BLaER1 (cell line): ENCODE data around the gene CPTP.

Source experiments
- H3K27ac ChIP-seq: shearing (Covaris generic); formaldehyde crosslinking; 2 replicates; pipeline ENCODE4 v1.8.1; 2022
- H3K27me3 ChIP-seq: shearing (Covaris generic); formaldehyde crosslinking; 2 replicates; pipeline ENCODE4 v1.8.1; 2022
- H3K36me3 ChIP-seq: shearing (Covaris generic); formaldehyde crosslinking; 2 replicates; pipeline ENCODE4 v1.8.1; 2022
- H3K4me1 ChIP-seq: shearing (Covaris generic); formaldehyde crosslinking; 2 replicates; pipeline ENCODE4 v1.8.1; 2022
- H3K4me2 ChIP-seq: shearing (Covaris generic); formaldehyde crosslinking; 2 replicates; pipeline ENCODE4 v1.8.1; 2022
- H3K4me3 ChIP-seq: shearing (Covaris generic); formaldehyde crosslinking; 2 replicates; pipeline ENCODE4 v1.8.1; 2022
- H3K9ac ChIP-seq: shearing (Covaris generic); formaldehyde crosslinking; 2 replicates; pipeline ENCODE4 v1.8.1; 2022
- H3K9me3 ChIP-seq: shearing (Covaris generic); formaldehyde crosslinking; 2 replicates; pipeline ENCODE4 v1.8.1; 2022
- H4K20me1 ChIP-seq: shearing (Covaris generic); formaldehyde crosslinking; 2 replicates; pipeline ENCODE4 v1.8.1; 2022
- Cebpa-rat ChIP-seq: shearing (Covaris generic); IDR thresholded peaks from 2 replicates; pipeline ENCODE4 v1.8.1; 2022

Gene CPTP

DNA sequence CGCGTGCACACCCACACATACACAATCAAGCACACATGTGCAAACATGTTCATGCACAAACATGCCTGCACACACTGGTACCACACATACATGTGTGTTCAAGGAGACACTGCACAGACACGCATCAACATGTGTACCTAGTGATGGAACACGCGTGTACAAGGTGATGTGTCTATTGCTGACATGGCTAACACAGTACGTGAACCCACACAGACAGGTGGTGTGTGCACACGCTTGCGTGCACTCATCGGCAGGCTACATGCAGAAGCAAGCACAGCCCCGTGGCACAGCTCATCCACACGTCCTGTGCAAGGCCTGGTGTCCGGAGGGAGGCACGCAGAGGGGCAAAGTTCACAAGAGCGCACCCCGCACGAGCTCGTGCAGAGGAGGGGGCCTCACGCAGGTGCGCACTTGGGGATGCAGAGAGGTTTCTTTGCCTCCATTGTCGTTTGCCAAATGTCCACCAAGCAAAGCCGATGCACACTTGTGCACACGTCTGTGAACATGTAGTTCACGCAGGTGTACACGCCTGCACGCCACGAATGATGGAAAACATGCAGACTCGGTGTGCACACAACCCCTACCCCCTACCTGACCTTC is 17.8 kb upstream of the CPTP start:
- H3K9ac ChIP-seq, result peak overlapping the region; percentile 93
- peak overlapping the region; percentile 97 for H3K4me3 ChIP-seq
- H3K9me3 ChIP-seq, result no peaks in the 10 kb centered on the region
- peak overlapping the region; percentile 99 for H3K4me2 ChIP-seq
- H3K36me3 ChIP-seq, result peaks cover 24% of the 10 kb centered on the region
- no peak overlapping the region for H3K27ac ChIP-seq
- H3K27me3 ChIP-seq, result no peaks in the 10 kb centered on the region
- peaks cover 87% of the 10 kb centered on the region for H4K20me1 ChIP-seq
- peaks cover 58% of the 10 kb centered on the region for H3K4me1 ChIP-seq
- TF ChIP-seq Cebpa-rat, result no peak

DNA sequence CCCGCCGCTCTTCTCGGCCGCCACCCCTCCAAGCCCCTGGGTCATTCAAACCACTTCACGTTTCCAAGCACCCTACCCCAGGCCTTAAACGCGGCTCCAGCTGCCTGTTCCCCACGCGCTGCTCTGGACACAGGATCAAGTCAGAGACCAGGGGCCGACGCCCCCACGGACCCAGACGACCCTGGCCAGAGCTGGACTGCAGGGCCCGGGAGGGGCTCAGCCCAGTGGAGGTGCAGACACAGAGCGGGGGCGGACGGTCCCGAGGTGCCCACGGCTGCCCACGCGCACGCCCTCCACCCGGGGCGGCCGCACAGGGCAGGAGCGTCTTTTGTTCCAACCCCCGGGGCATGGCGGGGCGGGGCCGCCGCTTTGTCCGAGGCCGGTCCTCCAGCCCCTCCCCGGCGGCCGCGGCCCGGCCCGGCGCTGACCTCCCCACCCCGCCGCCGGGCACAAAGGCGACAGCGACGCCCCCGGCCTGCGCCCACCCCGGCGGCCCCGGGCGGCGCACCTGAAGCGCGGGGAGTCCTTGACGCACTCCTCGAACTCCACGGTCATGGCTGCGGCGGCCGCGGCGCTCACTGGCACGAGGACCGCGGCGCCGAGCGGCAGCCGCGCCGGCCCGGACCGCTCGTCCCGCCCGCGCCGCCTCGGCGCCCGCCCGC is 17.2 kb upstream of the CPTP start:
- H3K36me3 ChIP-seq, result peaks cover 30% of the 10 kb centered on the region
- no peaks in the 10 kb centered on the region for H3K9me3 ChIP-seq
- H3K27me3 ChIP-seq, result no peaks in the 10 kb centered on the region
- H3K27ac ChIP-seq, result peak overlapping the region; percentile 94
- peak overlapping the region; percentile 99 for H3K4me2 ChIP-seq
- H3K4me1 ChIP-seq, result peaks cover 58% of the 10 kb centered on the region
- peak overlapping the region; percentile 97 for H3K4me3 ChIP-seq
- TF ChIP-seq Cebpa-rat, result no peak
- peaks cover 84% of the 10 kb centered on the region for H4K20me1 ChIP-seq
- H3K9ac ChIP-seq, result peak overlapping the region; percentile 93

DNA sequence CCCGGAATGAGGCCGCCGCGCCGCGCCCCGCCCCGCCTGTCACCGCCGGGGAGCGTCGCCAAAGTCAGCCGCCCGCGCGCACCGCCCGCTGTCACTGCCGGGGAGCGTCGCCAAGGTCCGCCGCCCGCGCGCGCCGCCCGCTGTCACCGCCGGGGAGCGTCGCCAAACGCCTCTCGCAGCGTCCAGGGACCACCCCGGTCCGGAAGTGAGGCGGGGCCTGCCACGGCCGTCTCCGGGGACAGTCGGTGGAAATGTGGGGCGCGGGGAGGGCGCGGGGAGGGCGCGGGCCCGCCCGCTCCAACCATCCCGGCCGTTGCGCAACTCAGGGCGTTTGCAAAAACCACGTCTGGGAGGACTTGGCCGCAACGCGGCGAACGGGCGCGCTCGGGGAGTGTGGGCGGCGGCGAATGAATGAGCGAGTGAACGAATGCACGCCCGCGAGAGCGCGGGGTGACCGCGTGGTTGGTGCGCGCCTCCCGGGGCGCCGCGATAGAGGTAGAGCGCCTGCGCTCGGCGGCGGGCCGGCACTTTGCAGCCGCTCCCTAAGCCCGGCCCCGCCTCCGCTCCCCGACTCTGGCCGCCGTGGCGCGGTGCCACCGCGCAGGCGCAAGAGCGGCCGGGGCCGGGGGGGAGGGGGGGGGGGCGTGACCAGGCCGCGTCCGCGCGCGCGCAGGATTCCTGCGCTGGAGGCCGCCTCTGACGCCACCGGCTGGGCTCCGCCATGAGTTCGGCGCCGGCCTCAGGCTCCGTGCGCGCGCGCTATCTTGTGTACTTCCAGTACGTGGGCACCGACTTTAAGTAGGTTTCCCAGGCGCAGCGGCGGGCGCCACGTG is 16.5 kb upstream of the CPTP start, which contains the start of the genes ACAP3 and PUSL1:
Gene ACAP3, minus strand, starts transcription at position 8 of the 833 bp plus-strand sequence. CDS start 115 bp downstream, outside the sequence.
Gene PUSL1, plus strand, starts transcription at position 675 of the 833 bp plus-strand sequence. Its CDS starts 47 bp downstream, at position 722.
- TF ChIP-seq Cebpa-rat, result peak; percentile 100
- peak within 1 kb of the TSS; percentile 93 for H3K9ac ChIP-seq
- H3K27ac ChIP-seq, result peak within 1 kb of the TSS; percentile 94
- H3K27me3 ChIP-seq, result no peaks in the 10 kb centered on the region
- peak within 1 kb of the TSS; percentile 99 for H3K4me2 ChIP-seq
- peaks cover 54% of the 10 kb centered on the region for H3K4me1 ChIP-seq
- H4K20me1 ChIP-seq, result peaks cover 85% of the 10 kb centered on the region
- no peaks in the 10 kb centered on the region for H3K9me3 ChIP-seq
- peak within 1 kb of the TSS; percentile 97 for H3K4me3 ChIP-seq
- H3K36me3 ChIP-seq, result peaks cover 37% of the 10 kb centered on the region

DNA sequence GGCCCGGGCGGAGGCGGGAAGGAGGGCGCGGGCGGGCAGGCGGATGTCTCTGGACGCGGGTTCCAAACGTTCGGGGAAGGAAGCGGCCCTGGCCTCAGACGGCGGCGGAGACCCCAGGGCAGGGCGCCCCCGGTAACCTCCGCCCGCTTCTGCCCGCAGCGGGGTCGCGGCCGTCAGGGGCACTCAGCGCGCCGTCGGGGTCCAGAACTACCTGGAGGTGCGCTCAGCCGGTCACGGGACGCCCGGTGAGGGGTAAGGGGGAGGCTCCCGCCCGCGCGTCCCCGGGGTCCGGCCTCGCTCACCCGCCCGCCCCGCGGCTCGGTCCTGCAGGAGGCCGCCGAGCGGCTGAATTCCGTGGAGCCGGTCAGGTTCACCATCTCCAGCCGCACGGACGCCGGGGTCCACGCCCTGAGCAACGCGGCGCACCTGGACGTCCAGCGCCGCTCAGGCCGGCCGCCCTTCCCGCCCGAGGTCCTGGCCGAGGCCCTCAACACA is 15.8 kb upstream of the CPTP start:
- no peak for TF ChIP-seq Cebpa-rat
- H3K4me1 ChIP-seq, result peaks cover 48% of the 10 kb centered on the region
- H3K36me3 ChIP-seq, result peaks cover 44% of the 10 kb centered on the region
- no peaks in the 10 kb centered on the region for H3K27me3 ChIP-seq
- peak overlapping the region; percentile 93 for H3K9ac ChIP-seq
- no peaks in the 10 kb centered on the region for H3K9me3 ChIP-seq
- H3K4me3 ChIP-seq, result peak overlapping the region; percentile 97
- peak overlapping the region; percentile 94 for H3K27ac ChIP-seq
- peaks cover 85% of the 10 kb centered on the region for H4K20me1 ChIP-seq
- H3K4me2 ChIP-seq, result peak overlapping the region; percentile 99

DNA sequence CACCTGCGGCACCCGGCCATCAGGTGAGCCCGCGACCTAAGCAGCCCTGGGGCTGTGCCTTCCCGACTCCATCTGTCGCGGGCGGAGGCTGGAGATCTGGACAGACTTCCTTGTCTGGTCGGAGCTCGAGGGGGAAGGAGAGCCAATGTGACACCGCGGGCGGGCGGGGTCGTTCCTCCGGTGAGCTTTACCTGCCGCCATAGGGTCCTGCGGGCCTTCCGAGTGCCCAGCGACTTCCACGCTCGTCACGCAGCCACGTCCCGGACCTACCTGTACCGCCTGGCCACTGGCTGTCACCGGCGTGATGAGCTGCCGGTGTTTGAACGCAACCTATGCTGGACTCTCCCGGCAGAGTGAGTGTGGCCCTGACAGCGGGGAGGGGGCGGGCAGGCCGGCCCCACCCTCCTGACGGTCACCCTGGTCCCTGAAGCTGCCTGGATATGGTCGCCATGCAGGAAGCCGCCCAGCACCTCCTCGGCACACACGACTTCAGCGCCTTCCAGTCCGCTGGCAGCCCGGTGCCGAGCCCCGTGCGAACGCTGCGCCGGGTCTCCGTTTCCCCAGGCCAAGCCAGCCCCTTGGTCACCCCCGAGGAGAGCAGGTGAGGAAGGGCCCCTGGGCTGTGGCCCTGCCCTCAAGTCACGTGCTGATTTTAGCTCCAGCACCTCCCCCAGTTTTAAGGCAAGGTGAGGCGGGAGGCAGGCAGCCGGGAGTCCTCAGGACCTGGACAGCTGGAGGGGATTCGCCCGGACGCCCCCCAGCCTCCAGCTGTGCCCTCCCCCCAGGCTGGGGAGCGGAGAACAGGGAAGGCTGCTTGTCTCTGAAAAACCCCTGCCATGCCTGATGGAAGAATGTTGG is 15.1 kb upstream of the CPTP start:
- Histone ChIP-seq H3K4me1 (peaks cover 41% of the 10 kb centered on the region), H3K36me3 (peaks cover 51% of the 10 kb centered on the region), H4K20me1 (peaks cover 85% of the 10 kb centered on the region), H3K4me2 (peak overlapping the region; percentile 99), H3K27ac (peak overlapping the region; percentile 94), H3K4me3 (peak overlapping the region; percentile 97), H3K27me3 (no peaks in the 10 kb centered on the region), H3K9ac (peak overlapping the region; percentile 93), H3K9me3 (no peaks in the 10 kb centered on the region)
- TF ChIP-seq Cebpa-rat, result no peak

DNA sequence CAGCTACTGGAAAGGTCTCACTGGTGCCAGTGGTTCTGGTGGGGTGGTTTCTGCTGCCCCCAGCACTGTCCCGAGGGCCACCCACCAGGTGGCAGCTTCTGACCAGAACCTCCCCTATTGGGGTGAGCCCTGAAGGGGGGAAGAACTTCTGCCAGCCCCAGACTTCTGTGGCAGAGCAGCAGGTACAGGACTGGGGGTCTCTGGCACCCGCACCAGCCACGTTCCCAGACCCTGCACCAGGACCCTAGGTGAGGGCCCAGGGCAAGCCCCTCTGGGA is 14.6 kb upstream of the CPTP start:
- no peak overlapping the region for H3K27ac ChIP-seq

DNA sequence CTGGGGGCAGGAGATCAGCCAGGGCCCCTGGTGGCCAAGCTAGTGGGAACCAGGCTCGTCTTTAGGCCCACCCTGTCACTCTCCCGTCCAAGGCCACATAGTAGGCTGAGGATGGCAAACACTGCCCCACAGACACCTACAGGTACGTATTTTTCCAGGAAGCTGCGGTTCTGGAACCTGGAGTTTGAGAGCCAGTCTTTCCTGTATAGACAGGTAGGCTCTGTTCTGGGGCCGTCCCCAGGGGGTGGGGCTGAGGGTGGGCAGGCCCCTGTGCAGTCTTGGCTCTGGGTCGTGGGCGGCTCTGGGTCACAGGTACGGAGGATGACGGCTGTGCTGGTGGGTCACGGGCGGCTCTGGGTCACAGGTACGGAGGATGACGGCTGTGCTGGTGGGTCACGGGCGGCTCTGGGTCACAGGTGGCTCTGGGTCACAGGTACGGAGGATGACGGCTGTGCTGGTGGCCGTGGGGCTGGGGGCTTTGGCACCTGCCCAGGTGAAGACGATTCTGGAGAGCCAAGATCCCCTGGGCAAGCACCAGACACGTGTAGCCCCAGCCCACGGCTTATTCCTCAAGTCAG is 14.0 kb upstream of the CPTP start:
- Histone ChIP-seq H3K9me3 (no peaks in the 10 kb centered on the region), H3K27ac (no peak overlapping the region), H3K27me3 (no peaks in the 10 kb centered on the region), H3K4me3 (no peak overlapping the region), H4K20me1 (peaks cover 84% of the 10 kb centered on the region), H3K4me2 (0 out of 2 replicates have a peak overlapping the region, but pooled peaks have one; percentile 99), H3K9ac (no peak overlapping the region), H3K4me1 (peaks cover 30% of the 10 kb centered on the region), H3K36me3 (peaks cover 60% of the 10 kb centered on the region)
- TF ChIP-seq Cebpa-rat, result no peak

More for the DNA sequence above, 14.6 kb upstream of the CPTP start:
- Histone ChIP-seq H3K4me2 (peak overlapping the region; percentile 99), H3K36me3 (peaks cover 56% of the 10 kb centered on the region), H3K27me3 (no peaks in the 10 kb centered on the region), H3K9ac (peak overlapping the region; percentile 93; the same call in 1 of the 2 replicates), H3K4me3 (0 out of 2 replicates have a peak overlapping the region, but pooled peaks have one; percentile 97), H4K20me1 (peaks cover 85% of the 10 kb centered on the region), H3K9me3 (no peaks in the 10 kb centered on the region), H3K4me1 (peaks cover 35% of the 10 kb centered on the region)
- TF ChIP-seq Cebpa-rat, result no peak

DNA sequence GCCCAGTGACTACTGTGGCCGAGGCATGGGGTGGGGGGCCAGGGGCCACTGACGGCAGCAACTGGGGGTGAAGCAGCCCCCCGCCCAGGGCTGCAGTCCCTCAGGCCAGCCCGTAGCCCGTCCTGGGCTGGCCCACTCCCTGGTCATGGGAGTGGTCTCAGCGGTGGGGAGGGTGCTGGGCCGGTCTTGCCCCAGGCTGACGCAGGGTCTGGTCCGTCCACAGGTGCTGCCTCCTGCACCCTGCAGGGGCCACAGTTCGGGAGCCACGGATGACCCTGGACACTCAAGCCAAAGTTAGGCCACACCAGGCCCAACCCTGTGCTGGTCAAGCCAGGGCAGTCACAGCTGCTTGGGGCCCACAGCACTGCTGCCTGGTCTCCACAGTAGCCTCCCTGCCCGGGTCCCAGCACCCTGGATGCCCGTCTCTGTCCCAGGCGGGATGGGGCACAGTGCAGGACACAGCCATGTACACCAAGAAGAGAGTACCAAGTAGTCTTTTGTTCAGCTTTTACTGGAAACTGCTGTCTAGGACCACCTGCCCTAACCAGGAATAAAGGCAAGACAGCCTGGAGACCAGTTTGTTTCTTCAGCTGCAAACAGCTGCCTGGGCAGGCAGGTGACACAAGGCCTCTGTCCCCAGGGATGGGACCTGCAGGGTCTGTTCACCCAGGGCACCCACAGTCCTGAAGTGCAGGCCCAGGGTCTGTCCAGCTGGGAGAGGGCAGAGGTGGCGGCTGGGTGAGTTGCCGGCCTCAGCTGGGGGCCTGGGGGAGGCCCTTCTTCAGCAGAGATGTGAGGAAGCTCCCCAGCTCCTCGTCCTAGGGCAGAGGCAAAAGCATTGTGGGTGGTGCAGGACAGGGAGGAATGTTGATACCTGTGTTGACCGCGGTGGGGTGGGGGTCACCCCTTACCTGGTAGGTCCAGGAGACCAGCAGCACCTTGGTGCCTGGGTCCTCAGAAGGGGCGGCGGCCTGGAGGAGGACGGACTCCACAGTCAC is 13.2 kb upstream of the CPTP start:
- Histone ChIP-seq H3K9me3 (no peaks in the 10 kb centered on the region), H3K4me1 (peaks cover 22% of the 10 kb centered on the region), H3K36me3 (peaks cover 68% of the 10 kb centered on the region), H3K4me2 (no peak overlapping the region), H3K9ac (no peak overlapping the region), H3K4me3 (no peak overlapping the region), H3K27me3 (no peaks in the 10 kb centered on the region), H3K27ac (no peak overlapping the region), H4K20me1 (peaks cover 82% of the 10 kb centered on the region)
- TF ChIP-seq Cebpa-rat, result no peak
